MV-4-11 (cell line): Measurements from ENCODE around the gene LYSMD3.
A peak's percentile ranks its signal among the peaks of the same experiment; 100 is the strongest.

ENCODE experiments used
- DNase-seq: peaks from one replicate; lab custom pipeline; 2025; lab: John Stamatoyannopoulos, UW

The LYSMD3 gene

GRCh38 chr5:90547072-90547536 is 17.7 kb upstream of the LYSMD3 start:
- DNase-seq = no peak

GRCh38 chr5:90546216-90546837 is 16.9 kb upstream of the LYSMD3 start:
- DNase-seq = no peak

GRCh38 chr5:90545511-90545910 is 16.1 kb upstream of the LYSMD3 start:
- DNase-seq = no peak

- no peak for DNase-seq
Observed at GRCh38 chr5:90542827-90543519, 13.6 kb upstream of the LYSMD3 start.

- no peak for DNase-seq
Observed at GRCh38 chr5:90534922-90535321, 5.5 kb upstream of the LYSMD3 start.

GRCh38 chr5:90533794-90534193 is 4.4 kb upstream of the LYSMD3 start:
- DNase-seq = no peak

- no peak for DNase-seq
Observed at GRCh38 chr5:90530736-90531487, 1.5 kb upstream of the LYSMD3 start.

GRCh38 chr5:90529939-90530677 is 724 bp upstream of the LYSMD3 start:
- peak; percentile 70 for DNase-seq

- no peak for DNase-seq
Observed at GRCh38 chr5:90528601-90529193, 687 bp downstream of the LYSMD3 start.

- no peak for DNase-seq
Observed at GRCh38 chr5:90519081-90519480, 10.3 kb downstream of the LYSMD3 start.

GRCh38 chr5:90518661-90519060 is 10.7 kb downstream of the LYSMD3 start:
- no peak for DNase-seq

- no peak for DNase-seq
Observed at GRCh38 chr5:90514520-90514919, 14.9 kb downstream of the LYSMD3 start.

GRCh38 chr5:90510438-90510837 is 18.9 kb downstream of the LYSMD3 start:
- DNase-seq = no peak

- no peak for DNase-seq
Observed at GRCh38 chr5:90506221-90506620, 23.2 kb downstream of the LYSMD3 start.

GRCh38 chr5:90504743-90505142 is 24.6 kb downstream of the LYSMD3 start:
- DNase-seq = no peak

- DNase-seq = no peak
Observed at GRCh38 chr5:90503596-90503995, 25.8 kb downstream of the LYSMD3 start.

- no peak for DNase-seq
Observed at GRCh38 chr5:90495146-90495545, 34.2 kb downstream of the LYSMD3 start.

- no peak for DNase-seq
Observed at GRCh38 chr5:90494043-90494442, 35.3 kb downstream of the LYSMD3 start.

GRCh38 chr5:90488791-90489190 is 40.6 kb downstream of the LYSMD3 start:
- peak; percentile 18 for DNase-seq

- no peak for DNase-seq
Observed at GRCh38 chr5:90484540-90484939, 44.8 kb downstream of the LYSMD3 start.

GRCh38 chr5:90483206-90483605 is 46.2 kb downstream of the LYSMD3 start:
- no peak for DNase-seq

- no peak for DNase-seq
Observed at GRCh38 chr5:90480699-90481098, 48.7 kb downstream of the LYSMD3 start.
